Measurements from ENCODE around the gene IL18. TPM values are rescaled to one million over a fixed set of nuclear protein-coding genes. Genes with fewer than 3 reads are reported as not detected.
A peak's percentile ranks its signal among the peaks of the same experiment; 100 is the strongest.

IL18 gene
- total and polyA plus RNA-seq, 9 of the 15 experiments (the other 6 are each of a cell fraction or from before 2014, with no cell fraction given): 4.1 to 10.0 (median 6.1) TPM

GRCh38 chr11:112097734-112098528 is 66.0 kb downstream of the IL18 start (continued):
- TF ChIP-seq KDM1A (IDR thresholded peaks at IDR 0.05) (peak; percentile 77 to 78), SMAD4 (CRISPR knock-in tag; conservative IDR thresholded peaks at IDR 0.05) (0 out of 2 replicates have a peak, but pooled peaks have one; percentile 18), HDAC1 (IDR thresholded peaks at IDR 0.05) (peak in 1 of 2 experiments; percentile 85; a peak in 2 of 4 replicates), NCOR1 (IDR thresholded peaks at IDR 0.05) (peak; percentile 62; the same call in 1 of the 2 replicates), ARID1B (IDR thresholded peaks at IDR 0.05) (peak; percentile 85), ATF7 (IDR thresholded peaks at IDR 0.05) (peak; percentile 93), DMBX1 (CRISPR knock-in tag; IDR thresholded peaks at IDR 0.05; ENCODE audit: borderline replicate concordance) (no peak), POLR3A (IDR thresholded peaks at IDR 0.05; ENCODE audit: borderline replicate concordance, extremely low read depth, insufficient read depth, insufficient read length) (no peak), MTA3 (IDR thresholded peaks at IDR 0.05; ENCODE audit: borderline replicate concordance) (peak; percentile 91), CBFA2T3 (IDR thresholded peaks at IDR 0.05) (peak; percentile 83), THAP7 (CRISPR knock-in tag; IDR thresholded peaks at IDR 0.05) (no peak), NR3C1 (CRISPR knock-in tag; IDR thresholded peaks at IDR 0.05) (no peak), CHD2 (IDR thresholded peaks at IDR 0.05; ENCODE audit: low read depth, low read length) (no peak), TAL1 (IDR thresholded peaks at IDR 0.05) (peak; percentile 67), CREB1 (IDR thresholded peaks at IDR 0.05) (peak; percentile 90), CREB1 (CRISPR knock-in tag; IDR thresholded peaks at IDR 0.05) (peak; percentile 78; the same call in 1 of the 2 replicates), HDAC8 (tag; IDR thresholded peaks at IDR 0.05) (no peak), TCF3 (CRISPR knock-in tag; IDR thresholded peaks at IDR 0.05) (peak; percentile 61), JUN (IDR thresholded peaks at IDR 0.05; ENCODE audit: borderline replicate concordance, low read depth, low read length) (0 out of 2 replicates have a peak, but pooled peaks have one; percentile 32), JUN (CRISPR knock-in tag; IDR thresholded peaks at IDR 0.05; ENCODE audit: borderline replicate concordance) (no peak), CTBP1 (IDR thresholded peaks at IDR 0.05; ENCODE audit: borderline replicate concordance) (peak; percentile 94), HDAC3 (IDR thresholded peaks at IDR 0.05; ENCODE audit: borderline replicate concordance, partially characterized antibody) (no peak), CREM (IDR thresholded peaks at IDR 0.05; ENCODE audit: low read depth) (peak; percentile 91), ZNF24 (IDR thresholded peaks at IDR 0.05) (0 out of 2 replicates have a peak, but pooled peaks have one; percentile 34), NFATC3 (IDR thresholded peaks at IDR 0.05) (no peak), SMARCA4 (IDR thresholded peaks at IDR 0.05) (peak; percentile 78), CBFA2T2 (conservative IDR thresholded peaks at IDR 0.05) (peak; percentile 62), CBX5 (IDR thresholded peaks at IDR 0.05; ENCODE audit: borderline replicate concordance, low read depth) (no peak), ETV6 (IDR thresholded peaks at IDR 0.05; ENCODE audit: borderline replicate concordance in 1 of 2, low read depth in 2 of 2, low read length in 1 of 2) (0 out of 4 replicates have a peak, but pooled peaks of 1 of the 2 experiments have one; percentile 32), ETV6 (CRISPR knock-in tag; IDR thresholded peaks at IDR 0.05; ENCODE audit: borderline replicate concordance) (no peak), ZNF384 (IDR thresholded peaks at IDR 0.05; ENCODE audit: low read depth, low read length) (peak; percentile 42; the same call in 1 of the 2 replicates), HDAC2 (IDR thresholded peaks at IDR 0.05) (peak; percentile 81)
- TF ChIP-seq, protein P1, sequence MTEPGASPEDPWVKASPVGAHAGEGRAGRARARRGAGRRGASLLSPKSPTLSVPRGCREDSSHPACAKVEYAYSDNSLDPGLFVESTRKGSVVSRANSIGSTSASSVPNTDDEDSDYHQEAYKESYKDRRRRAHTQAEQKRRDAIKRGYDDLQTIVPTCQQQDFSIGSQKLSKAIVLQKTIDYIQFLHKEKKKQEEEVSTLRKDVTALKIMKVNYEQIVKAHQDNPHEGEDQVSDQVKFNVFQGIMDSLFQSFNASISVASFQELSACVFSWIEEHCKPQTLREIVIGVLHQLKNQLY (CRISPR knock-in tag; conservative IDR thresholded peaks at IDR 0.05): no peak
